Activated CD4-positive, CD25-positive, alpha-beta regulatory T cell treated with anti-CD3 and anti-CD28 coated beads, Interleukin-2, amount 50 U/mL, for 16 hours (primary cell): ENCODE results near the gene UMOD.
A peak's percentile ranks its signal among the peaks of the same experiment; 100 is the strongest.

Experiments used
- DNase-seq: peaks from one replicate; pipeline ENCODE4 v3.0.0-alpha.2; 2020; ENCODE audit warnings: low read depth, low spot score

The UMOD gene

DNA sequence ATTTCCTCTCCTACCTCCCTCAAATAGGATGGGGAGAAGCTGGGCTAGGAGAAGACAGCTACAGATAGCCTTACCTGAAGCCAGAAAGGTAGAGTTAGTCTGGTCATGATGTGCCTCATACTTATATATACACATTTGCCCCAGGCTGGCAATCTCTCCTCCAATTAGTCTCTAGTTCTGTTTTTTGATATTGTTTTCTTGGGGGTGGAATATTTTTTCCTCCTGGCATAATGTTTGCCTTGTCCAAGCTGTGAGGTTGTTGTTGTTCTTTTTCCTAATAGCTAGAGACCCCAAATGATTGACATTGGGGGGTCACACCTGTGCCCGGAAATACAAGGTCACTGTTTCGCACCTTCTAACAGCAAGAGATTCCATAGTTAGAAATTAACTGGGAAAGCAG is at the start of gene UMOD:
Gene UMOD (minus strand): TSS at position 101 of the 400 bp plus-strand sequence. CDS start 1,978 bp downstream, outside the sequence.
- DNase-seq = no peak

DNA sequence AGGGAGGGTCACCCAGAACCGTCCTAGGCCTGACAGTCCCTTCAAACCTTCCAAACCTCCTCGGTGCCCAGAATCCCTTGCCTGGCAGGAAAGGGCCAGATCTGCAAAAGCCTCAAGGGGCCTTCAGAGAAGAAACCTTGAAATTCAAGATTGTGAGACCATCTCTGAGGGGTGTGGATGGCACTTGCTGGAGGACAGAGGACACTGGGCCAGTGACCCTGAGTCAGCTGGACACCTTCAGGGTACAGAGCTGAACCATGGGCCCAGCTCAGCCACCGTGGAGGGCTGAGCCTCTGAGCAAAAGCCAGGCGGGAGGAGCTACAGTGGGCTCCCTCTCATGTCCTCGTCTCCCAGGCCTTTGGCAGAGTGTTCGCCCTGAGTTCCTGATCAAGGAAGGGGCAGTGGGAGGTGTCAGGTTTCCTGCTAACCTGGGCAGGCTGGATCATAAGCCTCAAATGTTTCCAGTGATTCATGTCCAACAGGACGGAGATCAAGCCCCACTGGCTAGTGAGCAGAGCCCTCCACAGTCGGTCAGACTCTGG is 49.0 kb upstream of the UMOD start:
- no peak for DNase-seq

DNA sequence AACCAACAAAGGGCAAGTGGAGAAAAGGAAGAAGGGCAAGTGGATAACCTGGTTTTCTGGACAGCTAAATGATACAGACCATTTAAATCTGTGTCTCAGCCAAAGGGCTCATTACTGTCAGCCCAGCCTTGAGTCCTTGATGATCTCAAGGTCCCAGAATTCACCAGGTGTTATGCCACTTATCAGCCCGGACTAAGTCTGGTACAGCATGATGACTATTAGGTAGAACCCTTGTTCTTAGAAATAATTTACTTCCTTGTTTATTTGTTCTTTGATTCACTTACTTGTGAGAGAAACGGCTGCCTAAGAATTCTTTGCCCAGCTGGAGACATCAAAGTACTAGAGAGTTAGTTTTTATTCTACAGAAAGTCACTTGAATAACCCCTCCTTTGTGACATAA is 48.6 kb upstream of the UMOD start:
- DNase-seq = no peak

DNA sequence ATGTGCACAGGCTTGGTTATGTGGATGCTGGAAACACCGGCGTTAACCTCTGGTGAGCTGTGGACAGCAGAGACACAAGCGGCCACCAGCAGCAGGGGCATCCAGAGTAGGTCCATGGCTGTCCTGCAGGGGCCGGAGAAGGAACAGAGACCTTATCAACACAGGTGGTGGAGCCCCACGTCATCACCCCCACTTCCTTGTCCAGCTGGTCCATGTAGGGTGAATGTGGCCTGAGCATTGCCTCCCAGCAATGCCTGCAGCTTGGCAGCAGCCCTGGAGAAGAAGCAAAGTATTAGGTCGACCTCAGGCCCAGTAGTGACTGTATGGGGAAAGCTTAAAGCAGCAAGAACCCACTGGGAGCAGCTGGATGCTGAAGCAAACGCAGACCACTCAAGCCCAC is 46.7 kb upstream of the UMOD start:
- no peak for DNase-seq

DNA sequence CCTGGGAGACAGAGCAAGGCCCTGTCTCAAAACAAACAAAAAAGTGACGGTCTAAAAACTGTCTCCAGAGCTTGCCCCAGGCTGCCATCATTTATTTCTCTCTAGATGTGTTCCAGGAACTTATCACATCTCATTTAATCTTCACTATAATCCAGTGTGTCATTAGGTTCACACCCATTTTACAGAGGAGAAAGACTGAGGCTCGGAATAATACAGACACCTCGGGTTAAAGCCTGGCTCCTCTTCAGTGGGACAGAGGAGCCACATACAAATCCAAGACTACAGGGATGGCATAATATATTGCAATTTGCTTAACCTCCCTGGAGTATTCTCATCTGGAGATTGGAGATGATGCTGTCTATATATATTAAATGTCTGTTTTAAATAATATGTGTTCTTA is 46.1 kb upstream of the UMOD start:
- no peak for DNase-seq

DNA sequence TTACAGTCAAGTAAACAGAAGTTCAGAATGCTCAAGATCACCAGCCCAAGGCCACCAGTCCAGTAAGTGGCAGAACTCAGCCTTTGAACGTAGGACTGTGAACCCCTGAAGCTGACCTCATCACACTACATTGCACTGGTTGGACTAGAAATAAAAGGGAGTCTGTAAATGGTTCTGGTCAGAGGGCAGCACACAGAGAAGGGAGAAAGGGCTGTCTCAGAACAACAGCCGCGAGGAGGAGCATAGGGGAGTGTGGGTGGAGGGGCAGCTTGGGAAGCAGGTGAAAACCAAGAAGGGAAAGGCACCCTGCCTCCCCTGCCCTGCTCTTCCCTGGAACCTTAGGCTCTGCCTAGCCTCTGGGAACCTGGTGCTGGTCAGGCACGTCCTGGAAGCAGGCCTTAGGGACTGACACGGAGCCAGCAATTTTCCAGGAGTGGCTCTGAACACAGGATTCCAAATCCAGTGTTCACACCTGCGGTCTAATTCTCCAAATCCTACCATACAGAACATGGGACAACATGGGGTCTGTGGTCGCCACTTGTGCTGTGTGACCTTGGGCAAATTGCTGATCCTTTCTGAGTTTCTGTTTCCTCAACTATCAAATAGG is 45.1 kb upstream of the UMOD start:
- no peak for DNase-seq

DNA sequence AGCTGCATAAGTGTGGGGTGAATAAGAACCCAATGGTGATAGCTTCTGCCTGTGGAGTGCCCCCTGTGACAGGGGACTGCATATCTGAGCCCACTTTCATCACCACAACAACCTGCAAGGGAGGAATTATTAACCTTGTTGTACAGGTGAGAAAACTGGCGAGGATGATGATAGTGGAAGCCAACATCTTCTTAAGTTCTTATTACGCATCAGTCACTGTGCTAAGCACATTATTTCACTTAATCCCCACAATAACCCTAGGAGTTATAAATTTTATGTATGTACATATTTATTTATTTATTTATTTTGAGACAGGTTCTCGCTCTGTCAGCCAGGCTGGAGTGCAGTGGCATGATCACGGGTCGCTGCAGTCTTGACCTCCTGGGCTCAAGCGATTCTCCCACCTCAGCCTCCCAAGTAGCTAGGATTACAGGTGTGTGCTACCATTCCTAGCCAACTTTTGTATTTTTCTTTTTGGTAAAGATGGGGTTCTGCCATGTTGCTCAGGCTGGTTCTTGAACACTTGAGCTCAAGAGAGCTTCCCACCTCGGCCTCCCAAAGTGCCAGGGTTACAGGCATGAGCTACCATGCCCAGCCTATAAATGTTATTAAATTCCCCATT is 44.4 kb upstream of the UMOD start:
- no peak for DNase-seq

DNA sequence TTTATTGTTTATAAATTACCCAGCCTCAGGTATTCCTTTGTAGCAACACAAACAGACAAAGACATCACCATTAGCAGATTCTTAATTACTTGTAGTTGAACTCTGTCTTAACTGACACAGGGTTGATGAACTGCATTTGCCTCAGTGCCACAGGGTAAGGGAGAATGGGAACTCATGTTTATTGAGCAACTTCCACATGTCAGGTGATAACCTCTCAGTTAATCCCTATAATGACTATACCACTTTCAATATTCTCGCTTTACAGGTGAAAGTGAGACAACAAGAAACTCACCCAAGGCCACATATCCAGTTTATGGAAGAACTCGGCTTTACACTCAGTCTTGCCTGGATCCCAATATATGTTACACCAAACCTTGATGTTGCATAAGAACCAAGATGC is 43.4 kb upstream of the UMOD start:
- no peak for DNase-seq

DNA sequence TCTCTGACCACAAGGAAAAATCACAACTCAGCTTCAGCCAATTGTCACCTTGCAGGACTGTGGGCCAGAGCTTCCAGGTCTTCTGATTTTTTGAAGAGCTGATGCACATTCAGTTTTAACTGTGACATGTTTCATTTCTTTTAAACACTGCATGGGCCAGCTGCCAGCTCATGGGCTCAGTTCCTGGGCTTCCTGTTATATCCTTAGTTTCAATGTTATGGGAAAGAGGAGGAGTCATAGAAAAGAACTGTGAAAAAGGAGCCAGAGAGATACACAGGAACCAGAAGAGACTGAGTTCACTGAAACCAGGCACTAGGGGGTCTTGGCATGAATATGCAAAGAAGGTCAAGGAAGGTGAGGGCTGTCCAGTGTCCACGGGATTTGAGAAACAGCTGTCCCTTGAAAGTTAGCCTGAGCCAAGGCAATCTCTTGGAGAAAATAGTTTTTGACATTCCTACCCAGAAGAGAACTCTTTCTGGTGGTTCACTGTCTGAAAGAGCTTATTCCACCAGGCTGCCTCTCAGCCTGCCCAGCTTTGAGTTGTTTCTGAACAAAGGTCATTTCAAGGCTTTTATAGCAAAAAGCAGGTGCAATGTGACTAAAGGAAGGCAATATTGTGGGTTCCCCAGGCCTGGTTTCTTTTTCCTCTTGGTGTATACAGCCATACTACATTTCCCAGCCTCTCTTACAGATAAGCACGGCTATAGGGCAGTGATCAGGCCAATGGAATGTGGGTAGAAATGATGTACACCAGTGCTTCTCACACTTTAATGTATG is 41.5 kb upstream of the UMOD start:
- DNase-seq = no peak

DNA sequence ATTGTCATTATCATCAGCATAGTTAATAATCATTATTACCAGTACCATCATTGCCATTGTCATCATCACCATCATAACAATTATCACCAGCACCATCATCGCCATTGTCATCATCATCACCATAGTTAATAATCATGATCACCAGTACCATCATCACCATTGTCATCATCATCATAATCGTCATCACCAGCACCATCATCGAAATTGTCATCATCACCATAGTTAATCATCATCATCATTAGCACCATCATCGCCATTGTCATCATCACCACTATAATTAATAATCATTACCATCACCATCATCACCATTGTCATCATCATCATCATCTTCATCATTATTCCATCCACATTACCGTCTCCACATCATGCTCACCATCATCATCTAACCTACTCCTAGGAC is 38.5 kb upstream of the UMOD start:
- DNase-seq = no peak

DNA sequence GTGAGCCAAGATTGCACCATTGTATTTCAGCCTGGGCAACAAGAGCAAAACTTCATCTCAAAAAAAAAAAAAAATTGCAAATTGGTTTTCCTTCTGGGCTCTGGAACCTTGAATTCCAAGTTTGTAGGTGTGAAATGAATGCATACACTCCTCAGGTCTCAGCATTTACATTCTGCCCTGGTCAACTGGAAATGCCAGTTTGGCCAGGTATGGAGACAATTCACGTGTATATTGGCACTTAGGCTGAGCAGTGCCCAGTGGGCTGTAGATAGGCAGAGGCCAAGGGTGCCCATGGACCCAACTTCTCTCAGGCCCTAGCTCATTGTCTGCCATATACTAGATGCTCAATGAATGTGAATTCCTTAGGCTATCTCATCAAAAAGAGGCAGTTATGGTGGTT is 36.3 kb upstream of the UMOD start:
- DNase-seq = no peak

DNA sequence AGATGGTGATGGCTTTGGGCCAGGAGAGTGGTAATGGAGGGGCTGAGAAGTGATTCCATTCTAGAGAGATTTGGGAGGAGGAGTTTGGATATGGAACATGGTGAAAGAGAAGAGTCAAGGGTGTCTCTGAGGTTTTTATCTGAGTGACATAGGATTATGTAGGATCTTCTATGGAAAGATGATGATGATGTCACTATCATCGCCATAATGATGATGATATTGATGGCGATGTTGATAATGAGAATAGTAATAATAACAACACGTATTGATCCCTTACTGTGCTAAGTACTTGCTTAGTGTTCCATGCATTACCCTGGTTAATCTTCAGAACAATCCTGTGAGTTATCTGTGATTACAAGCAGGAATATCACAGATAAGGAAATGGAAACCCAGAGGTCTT is 35.5 kb upstream of the UMOD start:
- DNase-seq = no peak

DNA sequence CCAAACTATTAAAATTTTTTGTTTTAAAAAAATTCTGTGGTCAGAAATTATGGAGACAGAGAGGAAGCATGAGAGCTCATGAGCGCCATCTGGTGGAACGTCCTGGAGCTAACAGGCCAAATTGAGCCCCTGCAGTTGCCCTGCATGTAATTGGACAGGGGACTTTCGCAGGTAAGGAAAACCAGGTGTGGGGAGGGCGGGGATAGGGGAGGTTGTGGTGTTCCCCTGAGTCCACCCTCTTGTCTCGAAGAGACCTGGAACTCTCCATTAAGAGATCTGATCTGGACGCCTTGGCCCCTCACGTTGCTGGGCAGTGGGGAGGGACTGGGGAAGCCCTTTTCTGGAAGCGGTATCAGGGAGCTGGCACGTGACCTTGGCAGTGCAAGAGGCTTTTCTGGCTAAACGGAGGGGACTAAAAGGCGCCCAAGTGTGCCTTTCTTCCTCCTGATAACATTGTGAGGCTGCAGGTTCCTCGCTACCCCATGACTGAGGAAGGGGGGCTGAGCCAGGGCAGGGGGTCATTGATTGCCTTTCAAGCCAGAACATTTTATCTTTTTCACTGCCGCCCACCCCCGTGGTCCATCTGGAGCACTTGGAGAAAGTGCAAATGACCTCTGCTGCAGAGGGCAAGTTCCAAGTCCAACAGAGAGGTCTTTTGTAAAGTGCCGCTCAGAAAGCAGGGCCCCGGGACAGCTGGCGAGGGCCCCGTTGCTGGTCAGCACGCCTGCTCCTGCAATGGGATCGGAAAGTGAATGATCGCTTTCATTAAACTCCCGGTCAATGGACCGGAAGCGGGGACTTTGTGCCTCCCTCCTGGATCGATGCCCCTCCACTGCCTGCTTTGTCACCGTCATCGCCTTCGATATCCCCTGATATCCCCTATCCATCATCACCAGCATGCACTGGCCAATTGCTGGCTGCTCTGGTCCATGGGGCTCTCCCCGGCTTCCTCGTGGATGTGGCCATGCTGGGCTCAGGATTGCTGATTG is 33.6 kb upstream of the UMOD start:
- DNase-seq = peak; percentile 7

DNA sequence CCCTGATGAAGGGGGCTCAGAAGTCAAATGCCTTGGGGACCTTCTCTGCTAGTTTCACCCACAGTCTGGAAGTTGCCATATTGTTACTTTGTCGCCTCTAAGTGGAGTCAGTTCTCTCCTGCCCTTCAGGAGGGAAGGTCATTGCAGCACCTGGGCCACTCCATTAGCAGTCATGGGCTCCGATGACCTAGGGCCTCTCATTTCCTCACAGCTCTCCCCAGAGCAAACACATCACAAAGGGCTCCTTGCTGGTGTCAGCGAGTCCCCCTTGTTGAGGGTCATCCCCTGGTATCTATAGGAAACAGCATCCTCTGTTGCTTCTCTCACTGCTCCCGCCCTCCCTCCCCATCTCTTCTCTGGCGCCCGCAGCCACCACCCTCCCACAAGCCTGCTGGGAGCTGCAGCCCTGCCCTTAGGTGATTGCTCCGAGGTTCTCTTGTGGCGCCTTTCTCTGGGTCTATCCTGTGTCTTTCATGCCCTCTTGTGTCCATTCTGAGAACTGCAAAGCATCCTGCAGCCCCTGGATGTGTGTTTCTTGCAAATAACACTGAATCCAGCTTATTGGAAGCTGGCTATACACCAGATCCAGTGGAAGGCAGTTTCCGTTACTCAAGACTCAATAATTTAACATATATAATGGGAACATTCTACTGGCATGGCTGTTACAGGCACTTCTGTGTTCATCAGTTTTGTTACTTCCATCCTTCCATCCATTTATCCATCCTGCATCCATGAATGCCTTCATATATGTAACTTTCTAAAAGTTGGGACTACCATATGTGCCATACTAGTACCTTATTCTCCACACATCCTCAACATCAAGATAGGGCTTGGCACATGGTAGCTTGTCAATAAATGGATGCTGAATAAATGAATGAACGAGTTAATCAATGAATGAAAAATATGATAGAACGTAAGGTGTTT is 30.9 kb upstream of the UMOD start:
- DNase-seq = peak; percentile 6

DNA sequence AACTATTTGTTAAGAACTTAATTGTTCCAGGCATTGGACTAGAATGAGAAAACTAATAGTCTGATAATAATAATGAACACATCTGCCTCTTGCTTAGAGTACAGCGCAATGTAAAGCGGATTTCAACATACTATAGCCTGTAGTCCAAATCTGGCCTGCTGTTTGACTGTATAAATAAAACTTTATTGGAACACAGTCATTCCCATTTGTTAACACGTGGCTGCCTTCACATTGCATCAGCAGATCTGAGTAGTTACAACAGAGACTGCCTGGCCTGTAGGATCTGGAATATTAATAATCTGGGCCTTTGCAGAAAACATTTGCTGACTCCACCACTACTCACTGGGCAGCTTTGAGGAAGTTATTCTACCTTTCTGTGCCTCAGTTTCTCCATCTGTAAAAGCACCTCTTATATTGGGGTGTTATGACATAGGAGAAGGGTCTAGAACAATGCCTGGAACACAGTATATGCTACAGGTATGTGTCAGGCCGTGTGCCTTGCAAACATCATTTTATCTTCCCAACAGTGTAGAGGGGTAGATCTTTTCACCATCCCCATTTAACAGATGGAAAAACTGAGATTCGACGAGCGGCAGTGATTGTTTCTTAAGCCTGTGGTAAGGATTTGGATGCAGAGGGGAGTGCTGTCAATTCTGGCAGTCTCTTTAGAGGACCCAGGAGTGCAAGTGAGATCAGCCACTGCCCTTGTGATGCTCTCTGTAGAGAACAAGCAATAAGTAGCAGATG is 29.9 kb upstream of the UMOD start:
- DNase-seq = no peak

DNA sequence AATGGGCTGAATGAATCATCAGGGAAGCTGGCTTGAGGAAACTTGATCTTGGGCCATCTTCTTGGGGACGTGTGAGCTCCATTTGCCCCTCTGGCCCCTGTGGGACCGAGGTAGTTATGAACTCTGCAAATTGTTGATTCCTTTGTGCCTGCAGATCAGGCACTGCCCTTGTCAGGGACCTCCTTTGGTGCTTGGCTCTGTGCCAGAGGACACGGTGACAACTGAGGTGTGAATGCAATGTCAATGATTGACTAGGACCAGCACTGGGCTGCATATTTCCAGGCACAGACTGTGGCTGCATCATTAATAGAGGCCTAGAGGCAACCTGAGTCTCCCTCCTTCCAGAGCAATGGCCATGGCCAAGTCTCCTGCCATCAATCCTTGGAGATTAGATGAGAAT is 28.3 kb upstream of the UMOD start:
- DNase-seq = no peak

DNA sequence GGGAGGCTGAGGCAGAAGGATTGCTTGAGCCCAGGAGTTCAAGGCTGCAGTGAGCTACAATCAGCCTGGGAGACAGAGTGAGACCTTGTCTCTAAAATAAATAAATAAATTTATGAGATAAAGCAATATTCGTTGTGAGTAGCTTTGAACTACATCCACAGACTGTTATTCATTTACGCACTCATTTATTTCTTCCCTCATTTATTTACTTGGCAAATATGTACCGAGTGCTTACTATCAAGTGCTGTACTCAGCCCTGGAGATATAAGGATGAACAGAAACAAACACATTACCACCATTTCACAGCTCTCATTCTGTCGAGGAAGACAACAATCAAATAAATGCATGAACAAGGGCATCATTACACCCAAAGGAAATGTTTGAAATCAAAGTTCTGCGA is 24.7 kb upstream of the UMOD start:
- DNase-seq = no peak

DNA sequence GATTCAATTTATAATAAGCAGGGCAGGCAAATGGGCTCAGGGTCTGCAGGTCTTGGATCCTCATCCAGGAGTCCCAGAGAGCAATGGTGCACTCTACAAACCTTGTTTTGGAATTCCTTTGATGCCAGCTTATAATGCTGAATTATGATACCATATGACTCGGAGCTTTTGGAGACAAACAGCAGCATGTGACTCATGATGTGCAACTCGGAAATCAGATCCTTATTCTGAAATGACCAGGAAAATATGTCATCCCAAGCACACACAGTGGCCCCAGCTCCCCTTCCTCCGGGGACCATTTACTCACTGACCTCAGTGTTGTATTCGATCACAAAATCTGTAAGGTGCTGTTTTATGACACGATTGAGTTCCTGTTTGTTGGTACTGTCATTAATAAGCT is 20.2 kb upstream of the UMOD start:
- no peak for DNase-seq

DNA sequence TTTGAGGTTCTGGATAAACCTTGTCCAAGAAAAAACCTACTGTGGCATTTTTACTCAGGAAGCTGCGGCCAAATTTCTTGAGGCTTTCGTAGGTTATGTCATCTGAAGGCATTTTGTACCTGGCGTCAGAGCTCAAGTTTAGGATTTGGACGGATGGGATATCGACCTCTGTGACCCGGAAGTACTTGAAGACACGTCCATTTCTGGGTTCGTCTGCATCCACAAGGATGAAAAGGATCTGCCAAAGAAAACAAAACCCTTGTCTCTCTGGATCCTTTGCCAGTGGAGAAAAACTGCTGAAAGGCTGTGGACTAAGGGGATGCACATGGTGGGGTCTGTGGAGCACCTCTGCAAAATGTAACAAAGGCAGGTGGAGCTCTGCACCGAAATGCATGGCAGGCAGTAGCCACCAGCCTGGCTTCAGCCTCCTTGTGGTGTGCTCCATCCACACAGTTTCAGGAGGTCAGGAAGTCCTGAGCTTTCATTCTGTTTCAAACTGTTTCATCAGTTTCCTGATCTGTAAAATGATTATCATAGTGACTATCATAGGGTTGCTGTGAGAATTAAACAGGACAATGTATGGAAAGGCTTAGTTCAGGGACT is 17.0 kb upstream of the UMOD start:
- no peak for DNase-seq
